HG02970 (cell line): ENCODE measurements around the gene CABP4.

ENCODE experiments used
- ATAC-seq: cut with Tn5 transposase; IDR thresholded peaks from one replicate; pipeline ENCODE4 v1.9.1; 2021; ENCODE audit warnings: mild to moderate bottlenecking, moderate library complexity, moderate number of reproducible peaks; ENCODE audit not compliant: unreplicated experiment, low FRiP score

The CABP4 gene

DNA sequence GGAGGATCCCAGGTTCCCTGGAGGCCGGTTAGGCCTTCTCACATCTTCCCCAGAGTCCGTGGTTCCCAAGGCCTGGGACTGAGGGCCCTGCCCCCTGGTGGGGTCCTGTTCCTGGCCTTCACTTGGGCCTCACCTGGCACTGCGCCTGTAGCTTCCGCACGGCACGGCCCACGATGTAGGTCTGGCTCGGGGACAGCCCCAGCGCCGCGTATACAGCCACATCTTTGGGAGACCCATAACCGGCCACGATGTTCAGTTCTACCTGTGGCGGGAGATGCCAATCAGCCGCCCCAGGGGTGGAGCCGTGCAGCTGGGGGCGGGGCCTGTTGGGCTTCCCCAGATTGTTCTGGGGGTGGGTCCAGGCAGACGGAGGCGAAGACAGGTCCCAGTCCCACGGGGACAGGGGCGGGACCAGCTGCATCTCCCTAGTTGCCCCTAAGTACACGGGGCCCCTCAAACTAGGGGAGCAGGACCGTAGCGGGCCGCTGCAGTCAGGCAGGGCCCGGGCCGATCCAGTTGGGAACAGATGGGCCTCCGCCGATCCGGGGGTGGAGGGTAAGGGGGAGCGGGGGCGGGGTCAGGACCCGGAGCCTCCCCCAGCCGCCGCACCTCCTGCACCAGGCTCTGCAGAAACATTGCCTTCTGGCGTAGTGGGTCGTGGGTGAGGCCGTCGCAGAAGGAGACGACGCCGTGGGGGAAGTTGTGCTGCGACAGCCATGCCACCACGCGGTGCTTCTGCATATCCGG is 37.8 kb downstream of the CABP4 start:
- ATAC-seq = no peak

GRCh38 chr11:67493548-67494370 is 38.6 kb downstream of the CABP4 start:
- no peak for ATAC-seq

GRCh38 chr11:67494371-67495233 is 39.4 kb downstream of the CABP4 start:
- ATAC-seq = no peak

- no peak for ATAC-seq
Measured at GRCh38 chr11:67495234-67496005, 40.3 kb downstream of the CABP4 start.

DNA sequence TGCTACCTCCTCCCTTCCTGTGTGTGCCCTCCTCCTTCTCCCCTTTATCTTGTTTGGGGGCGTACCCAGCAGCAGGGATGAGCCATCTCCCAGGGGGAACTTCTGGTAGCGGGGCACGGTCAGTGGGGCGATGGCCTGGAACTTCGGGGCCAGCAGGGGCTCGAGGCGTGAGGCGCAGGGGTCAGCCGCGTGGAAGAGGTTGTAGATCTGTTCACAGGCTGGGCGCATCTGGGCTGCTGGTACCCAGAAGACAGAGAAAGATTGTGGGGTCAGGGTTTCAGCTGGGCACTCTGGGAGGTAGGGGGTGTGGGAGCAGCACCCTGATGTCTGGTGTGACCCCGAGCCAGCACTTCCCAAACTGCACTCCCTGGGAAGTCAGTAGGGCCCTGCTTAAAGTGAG is 41.0 kb downstream of the CABP4 start:
- ATAC-seq = no peak

DNA sequence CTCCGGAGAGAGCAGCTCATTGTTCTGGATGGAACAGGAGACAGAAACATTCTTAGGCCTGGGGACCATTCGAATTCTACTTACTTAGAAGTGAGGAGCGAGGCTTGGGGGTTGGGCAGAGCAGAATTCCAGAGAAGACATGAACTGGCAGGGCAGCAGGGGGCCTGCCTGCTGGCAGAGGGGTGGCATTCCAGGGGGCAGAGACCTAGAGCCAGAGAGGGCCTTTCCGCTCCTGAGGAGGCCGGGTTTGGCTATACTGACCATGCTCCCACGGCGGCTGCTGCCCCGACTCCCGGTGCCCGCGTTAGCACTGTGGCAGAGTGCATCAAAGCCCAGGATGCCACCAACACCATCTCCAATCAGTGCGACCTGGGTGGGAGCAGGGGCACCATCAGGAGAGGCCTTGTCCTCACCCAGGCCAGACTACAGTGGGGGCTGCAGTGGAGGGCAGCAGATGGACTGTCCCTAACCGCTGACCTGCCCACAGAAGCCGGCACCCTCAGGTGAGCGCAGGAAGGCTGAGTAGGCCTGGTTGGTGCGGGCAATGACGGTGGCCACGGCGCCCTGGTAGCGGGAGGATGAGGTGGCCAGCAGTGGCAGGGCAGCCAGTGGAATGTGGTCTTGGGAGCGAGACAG is 42.6 kb downstream of the CABP4 start:
- ATAC-seq = no peak

- ATAC-seq = no peak
Measured at GRCh38 chr11:67498544-67498972, 43.4 kb downstream of the CABP4 start.

DNA sequence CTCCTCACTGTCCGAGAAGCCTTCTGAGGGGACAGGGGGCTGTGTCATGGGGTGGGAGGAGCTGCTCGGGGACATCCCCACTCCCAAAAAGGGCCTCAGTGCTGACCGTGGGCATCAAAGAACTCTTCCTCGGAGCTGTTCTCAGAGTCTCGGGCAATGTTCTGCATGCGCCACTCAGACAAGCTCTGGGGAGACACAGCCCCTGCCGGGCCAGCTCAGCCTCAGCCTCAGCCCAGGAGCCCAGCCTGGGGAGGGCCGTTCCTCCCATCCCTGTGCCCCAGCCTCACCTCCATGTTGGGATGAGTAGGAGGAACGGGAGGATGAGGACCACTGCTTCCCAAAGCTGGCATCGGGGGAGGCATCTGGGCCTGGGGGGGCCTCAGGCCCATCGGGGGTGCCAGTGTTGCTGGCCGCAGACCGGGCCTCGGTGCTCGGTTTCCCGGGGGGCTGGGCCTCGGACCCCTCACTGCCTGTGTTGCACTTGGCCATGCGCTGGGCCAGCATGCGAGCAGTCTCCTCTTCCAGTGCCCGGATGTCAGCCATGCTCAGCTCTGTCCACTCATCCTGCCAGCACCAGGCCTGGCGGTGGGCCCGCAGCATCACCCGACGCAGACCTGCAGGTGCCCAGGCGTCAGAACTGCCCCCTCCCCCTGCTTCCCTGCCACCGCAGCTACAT is 44.8 kb downstream of the CABP4 start:
- no peak for ATAC-seq

DNA sequence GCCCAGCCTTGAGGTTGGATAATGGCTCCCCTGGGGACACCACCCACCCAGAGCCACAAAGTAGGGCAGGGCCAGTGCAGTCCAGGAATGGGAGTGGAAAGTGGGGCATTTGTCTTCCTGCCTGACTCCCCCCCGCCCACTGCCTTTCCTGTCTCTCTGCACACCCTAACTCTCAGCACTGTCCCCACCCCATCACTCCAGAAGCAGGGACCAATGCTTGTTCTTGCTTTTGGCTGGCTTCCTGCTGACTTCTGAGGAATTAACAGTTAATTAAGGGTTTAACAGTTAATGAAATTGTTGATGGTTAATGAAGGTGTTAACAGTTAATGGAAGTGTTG is 45.3 kb downstream of the CABP4 start:
- no peak for ATAC-seq

GRCh38 chr11:67500831-67501715 is 45.9 kb downstream of the CABP4 start:
- ATAC-seq = no peak

- no peak for ATAC-seq
Measured at GRCh38 chr11:67501854-67502253, 46.7 kb downstream of the CABP4 start.

GRCh38 chr11:67502328-67502979 is 47.3 kb downstream of the CABP4 start:
- ATAC-seq = no peak

GRCh38 chr11:67503119-67504004 is 48.2 kb downstream of the CABP4 start:
- ATAC-seq = no peak

DNA sequence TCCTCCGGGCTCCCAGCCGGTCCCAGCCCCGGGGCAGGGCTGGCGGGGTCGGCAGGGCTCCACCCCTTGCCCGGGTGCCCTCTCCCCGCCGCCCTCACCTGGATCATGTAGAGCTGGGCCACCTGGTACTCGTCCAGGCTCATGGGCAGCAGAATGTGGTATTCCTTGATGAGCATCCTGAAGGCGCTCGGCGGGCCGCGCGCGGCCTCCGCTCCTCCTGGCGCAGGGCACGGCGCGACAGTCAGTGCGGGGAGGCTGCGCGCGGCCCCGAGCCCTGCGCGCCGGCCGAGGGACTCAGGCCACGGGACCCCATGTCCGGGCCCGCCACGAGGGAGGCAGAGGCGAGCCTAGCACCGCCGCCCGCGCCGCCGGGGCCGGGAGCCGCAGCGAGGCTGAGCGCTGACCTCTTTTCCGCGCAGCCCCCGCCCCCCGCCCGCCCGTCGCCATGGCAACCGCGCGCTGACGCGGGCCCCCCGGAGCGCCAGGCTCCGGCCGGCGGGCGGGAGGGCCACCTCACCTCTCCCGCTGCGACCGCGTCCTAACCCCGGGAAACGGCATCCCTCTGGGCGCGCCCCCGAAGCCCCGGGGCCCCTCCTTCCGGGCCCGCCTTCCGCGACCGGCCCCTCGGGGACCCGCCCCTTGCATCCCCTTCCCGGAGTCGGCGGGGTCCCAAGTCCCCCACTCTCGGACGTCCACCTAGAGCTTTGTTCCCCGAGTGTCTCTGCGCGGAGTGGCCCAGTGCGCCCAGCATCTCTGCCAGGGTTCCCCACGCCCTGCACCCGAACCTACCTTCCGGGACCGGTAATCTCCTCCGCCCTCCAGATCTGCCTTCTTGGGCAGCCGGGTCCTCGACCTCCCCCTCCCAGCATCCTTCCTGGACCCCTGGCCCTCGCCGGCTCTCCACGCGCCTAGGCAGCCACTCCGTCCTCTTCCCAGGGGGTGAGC is 49.1 kb downstream of the CABP4 start:
- ATAC-seq = no peak

DNA sequence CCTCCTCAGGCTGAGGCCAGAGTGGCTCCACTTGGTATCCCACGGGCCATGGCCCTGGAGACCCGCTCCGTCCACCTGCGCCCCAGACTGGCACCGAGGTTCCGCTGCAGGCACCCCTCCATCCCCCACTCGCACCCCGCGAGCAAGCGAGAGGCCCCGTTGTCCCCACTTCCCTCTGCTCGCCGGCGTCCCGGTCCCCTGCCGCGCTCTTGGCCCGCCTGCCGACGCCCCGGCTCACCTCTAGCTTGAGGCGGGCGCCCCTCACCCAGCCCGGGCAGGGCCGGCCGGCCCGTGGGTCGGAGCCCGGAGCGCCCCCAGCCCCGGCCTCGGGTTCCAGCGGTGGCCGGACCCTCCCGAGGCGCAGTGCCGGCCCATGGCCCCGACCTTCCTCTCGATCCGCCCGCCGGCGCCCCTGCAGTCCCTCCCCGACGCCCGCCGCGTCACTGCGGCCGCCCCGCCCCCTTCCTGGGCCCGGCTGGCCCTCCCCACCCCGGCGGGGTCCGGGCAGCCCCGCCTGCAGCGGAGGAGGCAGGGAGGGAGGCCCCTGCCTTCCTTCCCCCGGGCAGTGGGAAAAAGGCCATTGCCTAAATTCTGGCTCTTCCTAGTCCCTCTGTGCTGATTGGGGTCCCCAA is 49.9 kb downstream of the CABP4 start, which contains the start of gene PITPNM1:
TSS of gene PITPNM1 (minus strand) at position 414 of the 632 bp plus-strand sequence. CDS start 1,183 bp downstream, outside the sequence.
- no peak for ATAC-seq
